ENCODE data around the gene CTH. TPM values are rescaled to one million over a fixed set of nuclear protein-coding genes. Genes with fewer than 3 reads are reported as not detected.

Gene CTH
- total RNA-seq, 1 experiment from 2014 or later, result 14.7 TPM

DNA sequence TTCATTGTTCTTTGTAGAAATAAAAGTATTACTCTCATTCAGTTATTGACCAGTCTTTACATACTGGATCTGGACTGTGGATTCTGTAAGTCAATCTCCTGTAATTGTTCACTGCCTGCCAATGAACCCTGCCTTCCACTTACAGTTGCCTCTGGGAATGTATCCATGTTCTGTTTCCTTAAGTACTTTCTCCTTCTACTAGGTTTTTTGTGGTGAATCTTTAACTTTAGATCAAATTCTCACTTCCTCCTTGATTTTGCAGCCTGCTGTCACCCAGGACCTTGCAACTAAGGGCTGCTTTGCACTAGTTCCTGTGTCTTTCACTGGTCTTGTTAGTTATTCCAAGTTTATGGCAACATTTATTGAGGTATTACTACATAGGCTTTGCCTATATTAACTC is 28.4 kb upstream of the CTH start:
- intact Hi-C loops (cut with micrococcal nuclease), result no loop called here
- BruUV-seq (replicated peaks), result no TSS peak
- CTCF ChIA-PET, result no interaction called here
- RAD21 ChIA-PET (ENCODE audit: low non-redundant PET in 1 of 2, low total read pairs in 2 of 2, uncharacterized antibody in 2 of 2, unreplicated experiment in 2 of 2), result no interaction called here
- ATAC-seq (no peak), DNase-seq (ENCODE audit: low read depth, low spot score) (no peak)
- no peak overlapping the region for H2AFZ ChIP-seq (ENCODE audit: low read depth, low read length, poor library complexity, severe bottlenecking)
- H3K27me3 ChIP-seq (ENCODE audit: insufficient read depth, low read length), result no peaks in the 10 kb centered on the region
- H3K4me2 ChIP-seq (ENCODE audit: low read length), result no peak overlapping the region
- no peaks in the 10 kb centered on the region for H3K4me1 ChIP-seq (ENCODE audit: control insufficient read depth in 1 of 2, insufficient read depth in 2 of 2, low read length in 2 of 2)
- no peak overlapping the region for H3K27ac ChIP-seq (ENCODE audit: low read depth, low read length)
- H3K36me3 ChIP-seq (ENCODE audit: control insufficient read depth in 1 of 2, insufficient read depth in 2 of 2, low read length in 2 of 2), result no peaks in the 10 kb centered on the region
- H4K20me1 ChIP-seq (ENCODE audit: insufficient read depth), result no peaks in the 10 kb centered on the region
- no peak overlapping the region for H3K9ac ChIP-seq (ENCODE audit: low read length)
- H3K9me2 ChIP-seq (ENCODE audit: insufficient read depth), result no peaks in the 10 kb centered on the region
- TF ChIP-seq FOSL1 (IDR thresholded peaks at IDR 0.05; ENCODE audit: low read depth), result no peak
- no peak for TF ChIP-seq EZH2phosphoT487 (IDR thresholded peaks at IDR 0.05; ENCODE audit: borderline replicate concordance)
- TF ChIP-seq EGR1 (IDR thresholded peaks at IDR 0.05; ENCODE audit: low read depth), result no peak
- TF ChIP-seq JUND (IDR thresholded peaks at IDR 0.05), result no peak
- no peak for TF ChIP-seq SP1 (IDR thresholded peaks at IDR 0.05; ENCODE audit: low read depth)
- no peak for TF ChIP-seq ELF1 (IDR thresholded peaks at IDR 0.05; ENCODE audit: borderline replicate concordance, low read depth)
- TF ChIP-seq SIN3A (IDR thresholded peaks at IDR 0.05; ENCODE audit: low read depth), result no peak
- TF ChIP-seq ZFX (IDR thresholded peaks at IDR 0.05), result no peak
- TF ChIP-seq RAD21 (IDR thresholded peaks at IDR 0.05; ENCODE audit: low read depth), result no peak
- no peak for TF ChIP-seq CEBPB (IDR thresholded peaks at IDR 0.05; ENCODE audit: low read depth)
- TF ChIP-seq, protein P1, sequence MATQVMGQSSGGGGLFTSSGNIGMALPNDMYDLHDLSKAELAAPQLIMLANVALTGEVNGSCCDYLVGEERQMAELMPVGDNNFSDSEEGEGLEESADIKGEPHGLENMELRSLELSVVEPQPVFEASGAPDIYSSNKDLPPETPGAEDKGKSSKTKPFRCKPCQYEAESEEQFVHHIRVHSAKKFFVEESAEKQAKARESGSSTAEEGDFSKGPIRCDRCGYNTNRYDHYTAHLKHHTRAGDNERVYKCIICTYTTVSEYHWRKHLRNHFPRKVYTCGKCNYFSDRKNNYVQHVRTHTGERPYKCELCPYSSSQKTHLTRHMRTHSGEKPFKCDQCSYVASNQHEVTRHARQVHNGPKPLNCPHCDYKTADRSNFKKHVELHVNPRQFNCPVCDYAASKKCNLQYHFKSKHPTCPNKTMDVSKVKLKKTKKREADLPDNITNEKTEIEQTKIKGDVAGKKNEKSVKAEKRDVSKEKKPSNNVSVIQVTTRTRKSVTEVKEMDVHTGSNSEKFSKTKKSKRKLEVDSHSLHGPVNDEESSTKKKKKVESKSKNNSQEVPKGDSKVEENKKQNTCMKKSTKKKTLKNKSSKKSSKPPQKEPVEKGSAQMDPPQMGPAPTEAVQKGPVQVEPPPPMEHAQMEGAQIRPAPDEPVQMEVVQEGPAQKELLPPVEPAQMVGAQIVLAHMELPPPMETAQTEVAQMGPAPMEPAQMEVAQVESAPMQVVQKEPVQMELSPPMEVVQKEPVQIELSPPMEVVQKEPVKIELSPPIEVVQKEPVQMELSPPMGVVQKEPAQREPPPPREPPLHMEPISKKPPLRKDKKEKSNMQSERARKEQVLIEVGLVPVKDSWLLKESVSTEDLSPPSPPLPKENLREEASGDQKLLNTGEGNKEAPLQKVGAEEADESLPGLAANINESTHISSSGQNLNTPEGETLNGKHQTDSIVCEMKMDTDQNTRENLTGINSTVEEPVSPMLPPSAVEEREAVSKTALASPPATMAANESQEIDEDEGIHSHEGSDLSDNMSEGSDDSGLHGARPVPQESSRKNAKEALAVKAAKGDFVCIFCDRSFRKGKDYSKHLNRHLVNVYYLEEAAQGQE (IDR thresholded peaks at IDR 0.05; ENCODE audit: low read depth), result no peak
- H3K4me3 ChIP-seq (replicated peaks in 1 of 2; ENCODE audit: low read depth in 1 of 2, low read length in 2 of 2), result no peak overlapping the region
- POLR2A ChIA-PET, result interaction anchor here (1.9 kb wide), 1 partner anchor 28 kb away, joined by 7 read pairs; the partner anchor contains the start of gene CTH
- H3K79me2 ChIP-seq (ENCODE audit: insufficient read depth, low read length), result no peaks in the 10 kb centered on the region
- no peaks in the 10 kb centered on the region for H3K9me3 ChIP-seq (ENCODE audit: control insufficient read depth in 1 of 2, insufficient read depth in 1 of 2, low read depth in 1 of 2, low read length in 2 of 2)
